HG03064 (cell line): ENCODE measurements around the gene OSCAR.

Experiments
- ATAC-seq: cut with Tn5 transposase; IDR thresholded peaks from one replicate; pipeline ENCODE4 v1.9.1; 2021; ENCODE audit warnings: low read depth; ENCODE audit not compliant: unreplicated experiment

Gene OSCAR

GRCh38 chr19:54100561-54100960 lies at the start of gene OSCAR:
Gene OSCAR (minus strand): TSS chr19:54100803. CDS start chr19:54100792, 11 bp downstream.
- no peak for ATAC-seq

- ATAC-seq, result no peak
Measured at GRCh38 chr19:54149021-54149812, 48.6 kb upstream of the OSCAR start.

- no peak for ATAC-seq
Measured at GRCh38 chr19:54148158-54148557, 47.6 kb upstream of the OSCAR start.

- ATAC-seq, result no peak
Measured at GRCh38 chr19:54147676-54148075, 47.1 kb upstream of the OSCAR start.

GRCh38 chr19:54145541-54146158 lies 45.0 kb upstream of the OSCAR start:
- no peak for ATAC-seq

GRCh38 chr19:54142166-54142780 lies 41.7 kb upstream of the OSCAR start:
- ATAC-seq, result no peak

GRCh38 chr19:54141356-54141755 lies 40.8 kb upstream of the OSCAR start:
- no peak for ATAC-seq

- ATAC-seq, result no peak
Measured at GRCh38 chr19:54138489-54139256, 38.1 kb upstream of the OSCAR start.

GRCh38 chr19:54137699-54138488 lies 37.3 kb upstream of the OSCAR start, which contains the start of gene CNOT3:
Gene CNOT3 (plus strand): TSS chr19:54137762. CDS start chr19:54142979, 5,217 bp downstream.
- no peak for ATAC-seq

- peak; percentile 66 for ATAC-seq
Measured at GRCh38 chr19:54136864-54137698, 36.5 kb upstream of the OSCAR start.

DNA sequence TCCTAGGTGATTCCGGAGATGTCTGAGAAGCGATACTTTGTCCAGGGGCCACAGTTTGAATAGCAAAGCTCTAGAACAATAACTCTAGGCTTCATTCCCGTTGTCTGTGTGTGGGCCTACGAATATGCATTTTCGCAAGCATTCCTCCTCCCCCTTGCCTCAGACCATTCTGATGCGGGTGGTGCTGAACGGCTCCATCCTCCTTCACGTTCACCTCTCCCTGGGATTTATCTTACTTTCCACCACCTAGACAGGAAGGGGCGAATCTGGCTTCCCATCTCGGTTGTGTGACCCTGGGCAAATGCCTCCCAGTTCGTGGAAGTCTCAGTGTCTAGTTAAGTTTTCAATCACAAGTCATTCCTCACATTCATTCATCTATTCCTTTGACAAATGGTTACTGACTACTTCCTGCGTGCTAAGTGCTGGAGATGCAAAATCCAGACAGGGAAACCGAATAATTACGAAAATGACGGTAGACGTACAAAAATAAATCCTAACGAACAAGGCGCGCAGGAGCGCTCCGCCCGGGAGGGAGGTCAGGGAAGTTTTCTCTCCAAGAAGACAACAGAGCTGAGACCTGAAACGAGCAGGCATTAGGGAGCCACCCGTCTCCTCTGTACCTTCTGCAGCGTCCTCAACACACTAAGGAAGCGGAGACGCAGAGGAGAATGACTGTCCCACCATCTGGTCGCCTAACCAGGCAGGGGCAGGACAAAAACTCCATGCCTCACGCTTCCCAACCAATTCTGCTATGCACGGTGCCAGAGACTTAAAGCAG lies 35.7 kb upstream of the OSCAR start:
- ATAC-seq, result no peak

GRCh38 chr19:54133957-54134590 lies 33.5 kb upstream of the OSCAR start:
- ATAC-seq, result no peak

DNA sequence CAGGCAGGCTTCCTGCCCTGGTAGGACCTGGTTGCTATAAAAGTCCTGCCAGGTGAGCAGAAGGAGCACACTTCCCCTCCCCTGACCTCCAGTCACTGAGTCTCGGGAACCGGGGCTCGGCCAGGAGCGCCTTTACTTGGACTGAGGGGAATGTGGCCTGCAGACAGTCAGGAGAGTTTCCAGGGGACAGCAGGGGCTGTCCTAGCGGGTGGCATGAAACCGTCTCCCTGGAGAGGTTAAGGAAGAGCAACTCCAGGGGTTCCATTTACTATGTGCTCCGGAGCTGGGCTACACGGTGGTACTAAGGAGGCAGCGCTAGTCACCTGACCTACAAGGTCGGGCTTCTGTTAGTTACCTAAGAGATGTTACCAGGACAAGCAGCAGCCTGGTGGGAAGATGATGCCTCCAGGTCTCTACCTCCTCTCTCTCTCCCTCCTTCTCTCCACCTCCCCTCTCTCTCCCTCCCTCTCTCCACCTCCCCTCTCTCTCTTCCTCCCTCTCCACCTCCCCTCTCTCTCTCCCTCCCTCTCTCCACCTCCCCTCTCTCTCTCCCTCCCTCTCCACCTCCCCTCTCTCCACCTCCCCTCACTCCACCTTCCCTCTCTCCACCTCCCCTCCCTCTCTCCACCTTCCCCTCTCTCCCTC lies 32.8 kb upstream of the OSCAR start:
- ATAC-seq, result no peak

- ATAC-seq, result no peak
Measured at GRCh38 chr19:54129617-54129996, 29.0 kb upstream of the OSCAR start.

- no peak for ATAC-seq
Measured at GRCh38 chr19:54128796-54129616, 28.4 kb upstream of the OSCAR start.

GRCh38 chr19:54128441-54128725 lies 27.8 kb upstream of the OSCAR start:
- ATAC-seq, result no peak
